NB4 (cell line): ENCODE results near the gene CUX1.

Experiments used
- MAX ChIP-seq: IDR thresholded peaks from 2 replicates; pipeline ENCODE4 v1.6.1; 2011; ENCODE audit warnings: low read depth, low read length
- POLR2A ChIP-seq: IDR thresholded peaks from 2 replicates; pipeline ENCODE4 v1.6.1; 2011; ENCODE audit warnings: mild to moderate bottlenecking; ENCODE audit not compliant: insufficient read length; ENCODE audit errors: extremely low read depth
- TF ChIP-seq, protein P1 (sequence below): IDR thresholded peaks from one replicate; pipeline ENCODE4 v1.5.1; 2012; ENCODE audit warnings: low read depth, low read length

DNA sequence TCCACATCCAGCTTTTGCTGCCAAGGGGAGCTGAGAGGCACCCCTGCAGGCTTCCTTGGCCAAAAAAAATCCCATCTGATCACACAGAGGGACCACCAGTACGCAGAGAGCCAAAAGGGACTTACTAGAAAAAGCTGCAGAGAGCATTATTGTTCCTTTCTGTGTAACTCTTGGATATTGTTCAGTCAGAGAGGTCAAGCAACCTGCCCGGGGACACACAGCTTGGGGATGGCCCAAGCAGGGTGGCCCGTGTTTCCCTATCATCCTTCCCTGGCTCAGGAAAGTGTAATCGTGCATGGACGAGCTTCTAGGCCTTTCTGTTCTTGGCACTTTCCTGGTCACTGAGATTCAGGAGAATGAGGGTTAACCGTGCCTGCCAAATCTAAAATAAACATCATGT is 385.1 kb downstream of the CUX1 start:
- no peak for TF ChIP-seq POLR2A
- TF ChIP-seq, protein P1, sequence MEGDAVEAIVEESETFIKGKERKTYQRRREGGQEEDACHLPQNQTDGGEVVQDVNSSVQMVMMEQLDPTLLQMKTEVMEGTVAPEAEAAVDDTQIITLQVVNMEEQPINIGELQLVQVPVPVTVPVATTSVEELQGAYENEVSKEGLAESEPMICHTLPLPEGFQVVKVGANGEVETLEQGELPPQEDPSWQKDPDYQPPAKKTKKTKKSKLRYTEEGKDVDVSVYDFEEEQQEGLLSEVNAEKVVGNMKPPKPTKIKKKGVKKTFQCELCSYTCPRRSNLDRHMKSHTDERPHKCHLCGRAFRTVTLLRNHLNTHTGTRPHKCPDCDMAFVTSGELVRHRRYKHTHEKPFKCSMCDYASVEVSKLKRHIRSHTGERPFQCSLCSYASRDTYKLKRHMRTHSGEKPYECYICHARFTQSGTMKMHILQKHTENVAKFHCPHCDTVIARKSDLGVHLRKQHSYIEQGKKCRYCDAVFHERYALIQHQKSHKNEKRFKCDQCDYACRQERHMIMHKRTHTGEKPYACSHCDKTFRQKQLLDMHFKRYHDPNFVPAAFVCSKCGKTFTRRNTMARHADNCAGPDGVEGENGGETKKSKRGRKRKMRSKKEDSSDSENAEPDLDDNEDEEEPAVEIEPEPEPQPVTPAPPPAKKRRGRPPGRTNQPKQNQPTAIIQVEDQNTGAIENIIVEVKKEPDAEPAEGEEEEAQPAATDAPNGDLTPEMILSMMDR, result no peak
- no peak for TF ChIP-seq MAX
